T-cell (primary cell): Measurements from ENCODE around the gene SLCO2A1. TPM values are rescaled to one million over a fixed set of nuclear protein-coding genes. Genes with fewer than 3 reads are reported as not detected.

Source experiments
- ATAC-seq, 4 experiments: fragments of 200-7000 bp in 3 of 4; fragments of 150-1000 bp in 1 of 4; cut with Tn5 transposase; replicated peaks in 1 of 4; 1 replicate in 3 of 4; 2 replicates in 1 of 4; pipeline ENCODE4 v1.10.0; 2021; ENCODE audit warnings: moderate library complexity in 3 of 4, mild to moderate bottlenecking in 2 of 4, moderate number of reproducible peaks in 1 of 4
- CTCF ChIA-PET, 2 donors: fragments of 300-600 bp; sonication (Branson Sonifier 250); formaldehyde crosslinking; loops; one replicate each; lab custom pipeline; 2022; ENCODE audit warnings: antibody characterized with exemption in 2 of 2; lab: Charles Lee
- POLR2A ChIA-PET, 2 donors: fragments of 300-600 bp; sonication (Branson Sonifier 250); formaldehyde crosslinking; loops; one replicate each; lab custom pipeline; 2022; ENCODE audit warnings: antibody characterized with exemption in 2 of 2; lab: Charles Lee
- DNase-seq, 35 experiments: peaks; one replicate each; pipeline versions ENCODE4 v3.0.0 to v3.0.0-alpha.2; 2013 to 2023
- H3K27ac ChIP-seq: one replicate; pipeline ENCODE4 v1.5.1; 2013; ENCODE audit warnings: low read length
- H3K27me3 ChIP-seq, 2 experiments: replicated peaks in 1 of 2; 1 replicate in 1 of 2; 2 replicates in 1 of 2; pipeline versions ENCODE4 v1.6.1 to v1.7.0; 2013; ENCODE audit warnings: low read length in 1 of 2, mixed read lengths in 1 of 2; ENCODE audit not compliant: control insufficient read depth in 2 of 2, insufficient read depth in 2 of 2; ENCODE audit errors: extremely low read depth in 1 of 2
- H3K36me3 ChIP-seq, 2 donors: 1 replicate in 1 of 2; 2 replicates in 1 of 2; pipeline versions ENCODE4 v1.6.1 to v1.7.0; 2013; ENCODE audit warnings: low read length in 1 of 2; ENCODE audit not compliant: control insufficient read depth in 2 of 2, insufficient read depth in 1 of 2; ENCODE audit errors: extremely low read depth in 1 of 2
- H3K4me1 ChIP-seq, 2 experiments: 1 replicate in 1 of 2; 2 replicates in 1 of 2; pipeline versions ENCODE4 v1.6.1 to v1.7.0; 2013; ENCODE audit warnings: low read length in 2 of 2, mixed read lengths in 1 of 2; ENCODE audit not compliant: insufficient read depth in 2 of 2, control insufficient read depth in 1 of 2; ENCODE audit errors: extremely low read depth in 1 of 2
- H3K4me3 ChIP-seq, 2 donors: 1 replicate in 1 of 2; 2 replicates in 1 of 2; pipeline versions ENCODE4 v1.5.1 to v1.7.0; 2013; ENCODE audit warnings: mild to moderate bottlenecking in 2 of 2, low read length in 1 of 2, moderate library complexity in 1 of 2; ENCODE audit not compliant: control insufficient read depth in 1 of 2; ENCODE audit errors: extremely low read depth in 1 of 2
- H3K9me3 ChIP-seq: 2 replicates; pipeline ENCODE4 v1.7.0; 2013
- H3K27ac Mint-ChIP-seq, 2 donors: one replicate each; pipeline ENCODE4 v1.8.0; 2020 to 2021; ENCODE audit warnings: mild to moderate bottlenecking in 2 of 2, mixed read lengths in 2 of 2
- H3K27me3 Mint-ChIP-seq, 2 donors: one replicate each; pipeline ENCODE4 v1.8.0; 2021 to 2022; ENCODE audit warnings: mixed read lengths in 2 of 2
- H3K36me3 Mint-ChIP-seq: one replicate; pipeline ENCODE4 v1.8.0; 2021; ENCODE audit warnings: mixed read lengths
- H3K4me1 Mint-ChIP-seq, 3 donors: one replicate each; pipeline ENCODE4 v1.8.0; 2020 to 2022; ENCODE audit warnings: mixed read lengths in 3 of 3, mild to moderate bottlenecking in 1 of 3
- H3K4me3 Mint-ChIP-seq, 3 donors: one replicate each; pipeline ENCODE4 v1.8.0; 2020 to 2022; ENCODE audit warnings: mild to moderate bottlenecking in 3 of 3, mixed read lengths in 3 of 3, moderate library complexity in 3 of 3
- H3K9me3 Mint-ChIP-seq, 3 donors: one replicate each; pipeline ENCODE4 v1.8.0; 2020 to 2022; ENCODE audit warnings: mixed read lengths in 3 of 3
- WGBS: methylation state at CpG from one replicate; pipeline ENCODE4 v1.1.5; 2013; ENCODE audit warnings: missing lambda C conversion rate; ENCODE audit not compliant: insufficient coverage; 5-methylcytosine and 5-hydroxymethylcytosine counted together
- total RNA-seq, 35 experiments: library from RNA in 6 of 35; stranded (reverse) in 6 of 35; fragments of 120-200 nt in 1 of 35; gene quantifications; one replicate each; pipeline versions ENCODE4 v1.2.1 to v1.2.4 and lab custom pipeline; 2013 to 2026

Gene SLCO2A1
- total RNA-seq, 5 donors from 2014 or later (not counting 1 experiment from before 2014, with no cell fraction given) = 0.18 to 0.39 (median 0.25) TPM; not detected in 2

DNA sequence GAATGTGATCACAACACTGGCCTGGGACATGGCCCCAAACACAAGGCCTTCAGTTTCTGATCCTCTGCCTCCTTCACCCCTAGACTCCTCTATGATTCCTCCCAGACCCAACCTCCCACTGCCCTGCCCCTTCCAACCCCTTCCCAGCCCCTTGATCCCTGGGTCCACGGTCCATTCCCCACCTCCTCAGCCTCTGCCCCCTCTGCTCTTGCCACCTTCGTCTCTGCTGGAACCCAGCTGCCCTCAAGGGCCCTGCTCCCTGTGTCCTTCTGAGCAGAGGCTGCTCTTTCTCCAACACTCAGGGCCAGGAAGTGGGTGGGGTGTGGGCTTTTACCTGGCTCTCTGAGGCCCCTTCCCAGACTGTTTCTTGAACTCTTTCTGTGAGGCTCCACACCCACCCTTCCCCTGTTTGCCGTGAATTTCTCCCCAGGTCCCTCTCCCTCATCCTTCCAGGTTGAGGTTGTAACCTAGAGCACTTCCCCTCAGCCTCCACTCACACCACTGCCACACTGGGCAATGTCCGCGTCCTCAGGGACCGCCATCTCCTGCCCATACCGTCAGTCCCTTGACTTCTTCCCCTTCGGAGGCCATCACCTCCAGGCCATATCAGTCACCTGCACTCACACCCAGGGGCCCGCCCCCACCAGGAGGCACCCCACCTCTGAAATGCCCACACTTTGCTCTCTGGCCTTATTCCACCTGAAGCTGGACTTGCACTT, 18.7 kb upstream of the SLCO2A1 start:
- H3K36me3 Mint-ChIP-seq = no peaks in the 10 kb centered on the region
- CTCF ChIA-PET = no interaction called here
- no peak for ATAC-seq

DNA sequence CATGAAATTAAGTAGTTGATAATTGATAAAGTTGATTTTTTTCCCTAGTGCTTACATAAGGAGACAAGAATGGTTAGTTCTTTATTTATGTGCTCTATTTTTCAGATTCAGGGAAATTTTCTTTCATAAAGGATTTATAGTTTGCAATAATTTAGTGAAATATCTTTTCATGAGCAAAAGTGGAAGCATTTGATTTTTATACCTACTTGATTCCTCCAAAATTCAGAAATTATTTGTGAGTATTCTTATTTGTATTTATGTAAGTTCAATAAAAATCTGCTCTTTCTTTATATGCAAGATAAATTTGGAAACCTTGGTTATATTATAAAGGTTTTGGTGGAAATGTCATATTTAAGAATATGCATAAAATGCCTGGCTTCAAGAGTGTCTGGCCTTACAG, 14.7 kb upstream of the SLCO2A1 start:
- no peak overlapping the region for H3K4me3 ChIP-seq
- H3K9me3 Mint-ChIP-seq = peaks cover 4 to 18% (median 14%) of the 10 kb centered on the region in 3 donors
- DNase-seq (no peak), ATAC-seq (no peak)
- H3K4me1 Mint-ChIP-seq = no peaks in the 10 kb centered on the region
- POLR2A ChIA-PET = no interaction called here
- no peak overlapping the region for H3K27ac ChIP-seq
- CTCF ChIA-PET = no interaction called here
- no peaks in the 10 kb centered on the region for H3K9me3 ChIP-seq
- H3K27me3 ChIP-seq = peaks cover 0 to 4% of the 10 kb centered on the region in 2 experiments
- H3K4me3 Mint-ChIP-seq = no peak overlapping the region
- H3K36me3 Mint-ChIP-seq = no peaks in the 10 kb centered on the region
- H3K36me3 ChIP-seq = no peaks in the 10 kb centered on the region
- H3K27ac Mint-ChIP-seq = no peak overlapping the region
- H3K4me1 ChIP-seq = no peaks in the 10 kb centered on the region
- peaks cover 6 to 12% of the 10 kb centered on the region in 2 donors for H3K27me3 Mint-ChIP-seq

More for the DNA sequence above, 18.7 kb upstream of the SLCO2A1 start:
- H3K4me3 Mint-ChIP-seq = no peak overlapping the region
- no peak for DNase-seq
- 96% methylated on average over 7 of the region's 9 CpGs for WGBS
- H3K4me3 ChIP-seq = no peak overlapping the region
- no peak overlapping the region for H3K27ac ChIP-seq
- H3K27me3 ChIP-seq = peaks cover 0 to 6% of the 10 kb centered on the region in 2 experiments
- peaks cover 11 to 23% of the 10 kb centered on the region in 2 donors for H3K27me3 Mint-ChIP-seq
- no peaks in the 10 kb centered on the region for H3K4me1 ChIP-seq
- H3K4me1 Mint-ChIP-seq = no peaks in the 10 kb centered on the region
- H3K27ac Mint-ChIP-seq = no peak overlapping the region
- H3K9me3 Mint-ChIP-seq = peaks cover 4 to 18% (median 12%) of the 10 kb centered on the region in 3 donors
- no peaks in the 10 kb centered on the region for H3K9me3 ChIP-seq
- H3K36me3 ChIP-seq = no peaks in the 10 kb centered on the region
- POLR2A ChIA-PET = no interaction called here

DNA sequence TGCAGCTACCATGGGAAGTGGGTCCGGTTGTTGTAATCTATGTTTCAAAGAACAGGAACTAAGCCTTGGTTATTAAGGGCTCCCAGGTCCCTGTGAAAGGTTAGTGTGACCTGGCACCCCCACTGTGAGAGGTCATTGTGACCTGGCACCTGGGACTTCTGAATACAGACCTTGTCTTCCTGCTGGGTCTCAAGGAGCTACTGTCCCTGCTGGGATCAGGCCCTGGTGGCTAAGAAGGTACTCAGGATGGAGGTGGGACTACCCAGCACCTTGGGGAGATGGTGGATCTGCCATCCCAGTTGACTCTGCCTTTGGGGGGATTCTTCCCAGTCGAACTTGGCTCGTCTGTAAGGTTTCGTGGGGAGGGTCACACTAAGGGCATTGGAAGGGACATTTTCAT, 10.3 kb upstream of the SLCO2A1 start:
- Histone ChIP-seq H3K36me3 (no peaks in the 10 kb centered on the region), H3K4me1 (no peaks in the 10 kb centered on the region), H3K9me3 (no peaks in the 10 kb centered on the region), H3K4me3 (no peak overlapping the region), H3K27me3 (peaks cover 0 to 4% of the 10 kb centered on the region in 2 experiments), H3K27ac (no peak overlapping the region)
- H3K27me3 Mint-ChIP-seq = peaks cover 3 to 5% of the 10 kb centered on the region in 2 donors
- no peak overlapping the region for H3K4me3 Mint-ChIP-seq
- peaks cover 0 to 9% (median 5%) of the 10 kb centered on the region in 3 donors for H3K9me3 Mint-ChIP-seq
- no peaks in the 10 kb centered on the region for H3K36me3 Mint-ChIP-seq
- H3K27ac Mint-ChIP-seq = no peak overlapping the region
- DNase-seq (no peak), ATAC-seq (no peak)
- H3K4me1 Mint-ChIP-seq = no peaks in the 10 kb centered on the region
- WGBS = 63% methylated on average over 3 of the region's 4 CpGs
- ChIA-PET CTCF (no interaction called here), POLR2A (no interaction called here)

DNA sequence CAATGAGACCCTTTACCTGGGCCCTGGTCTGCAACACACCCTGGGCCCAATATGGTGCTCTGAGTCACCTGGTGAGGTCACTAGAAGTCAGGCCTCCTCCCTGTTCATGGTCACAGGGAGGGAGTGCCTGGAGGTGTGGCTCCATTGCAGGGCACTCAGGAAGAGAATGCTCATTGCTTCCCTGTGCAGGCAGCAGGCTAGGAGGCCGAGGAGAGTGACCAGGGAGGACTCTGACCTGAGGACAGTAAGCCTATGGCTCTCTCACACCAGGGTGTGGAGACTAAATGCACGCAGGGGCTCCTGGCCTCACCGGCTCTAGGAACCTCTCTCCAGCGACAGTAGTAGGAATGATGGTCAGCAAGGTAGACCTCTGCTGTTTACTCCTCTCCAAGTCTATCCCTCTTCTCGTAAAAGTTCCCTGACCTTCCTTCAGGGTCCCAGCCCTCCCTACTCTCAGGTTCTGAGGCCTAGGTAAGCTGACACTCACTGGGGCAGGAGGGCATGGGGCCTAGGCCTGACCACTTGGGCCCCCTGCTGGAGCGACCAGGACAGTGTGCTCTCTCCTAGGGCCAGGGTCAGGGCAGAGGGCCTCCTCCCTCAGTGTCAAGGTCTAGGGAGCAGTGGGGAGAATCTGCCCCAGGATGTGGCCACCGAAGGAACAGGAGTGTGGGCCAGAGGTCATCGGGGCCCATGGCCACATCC, 9.6 kb upstream of the SLCO2A1 start:
- DNase-seq (no peak), ATAC-seq (no peak)
- Histone ChIP-seq H3K9me3 (no peaks in the 10 kb centered on the region), H3K4me3 (no peak overlapping the region), H3K36me3 (no peaks in the 10 kb centered on the region), H3K27me3 (peaks cover 0 to 4% of the 10 kb centered on the region in 2 experiments), H3K27ac (no peak overlapping the region), H3K4me1 (no peaks in the 10 kb centered on the region)
- POLR2A ChIA-PET = no interaction called here
- peaks cover 3 to 5% of the 10 kb centered on the region in 2 donors for H3K27me3 Mint-ChIP-seq
- 68% methylated on average over 3 of the region's 8 CpGs for WGBS
- peaks cover 0 to 5% (median 0%) of the 10 kb centered on the region in 3 donors for H3K9me3 Mint-ChIP-seq
- H3K36me3 Mint-ChIP-seq = no peaks in the 10 kb centered on the region
- no peaks in the 10 kb centered on the region for H3K4me1 Mint-ChIP-seq
- CTCF ChIA-PET = no interaction called here
- no peak overlapping the region for H3K27ac Mint-ChIP-seq
- no peak overlapping the region for H3K4me3 Mint-ChIP-seq

DNA sequence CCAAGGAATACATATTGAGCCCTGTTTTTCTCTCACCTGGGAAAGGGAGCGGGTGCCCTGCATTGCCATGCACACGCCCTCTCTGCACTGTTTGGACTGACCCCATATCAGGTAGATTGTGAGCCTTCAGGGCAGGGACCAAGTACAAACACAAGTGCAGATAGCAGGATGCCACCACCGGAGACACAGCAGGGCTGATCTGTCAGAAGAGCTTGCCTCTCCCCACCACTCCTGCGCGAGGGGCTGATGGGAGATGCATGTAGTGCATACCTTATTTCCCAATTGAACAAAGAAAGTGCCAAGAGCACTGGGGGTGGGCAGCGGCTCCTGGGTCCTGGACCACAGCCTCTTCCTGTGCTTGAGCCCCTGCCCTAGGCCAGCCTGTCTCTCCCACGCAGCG, 9.0 kb upstream of the SLCO2A1 start:
- ATAC-seq (no peak), DNase-seq (no peak)
- peaks cover 0 to 4% of the 10 kb centered on the region in 2 experiments for H3K27me3 ChIP-seq
- H3K4me1 Mint-ChIP-seq = no peaks in the 10 kb centered on the region
- CTCF ChIA-PET = no interaction called here
- no peaks in the 10 kb centered on the region for H3K36me3 ChIP-seq
- WGBS = 91% methylated on average over 8 of the region's 8 CpGs
- POLR2A ChIA-PET = no interaction called here
- H3K27me3 Mint-ChIP-seq = peaks cover 3 to 9% of the 10 kb centered on the region in 2 donors
- H3K27ac ChIP-seq = no peak overlapping the region
- no peak overlapping the region for H3K4me3 ChIP-seq
- no peaks in the 10 kb centered on the region for H3K36me3 Mint-ChIP-seq
- peaks cover 0 to 2% (median 0%) of the 10 kb centered on the region in 3 donors for H3K9me3 Mint-ChIP-seq
- H3K27ac Mint-ChIP-seq = no peak overlapping the region
- no peak overlapping the region for H3K4me3 Mint-ChIP-seq
- no peaks in the 10 kb centered on the region for H3K9me3 ChIP-seq
- no peaks in the 10 kb centered on the region for H3K4me1 ChIP-seq

DNA sequence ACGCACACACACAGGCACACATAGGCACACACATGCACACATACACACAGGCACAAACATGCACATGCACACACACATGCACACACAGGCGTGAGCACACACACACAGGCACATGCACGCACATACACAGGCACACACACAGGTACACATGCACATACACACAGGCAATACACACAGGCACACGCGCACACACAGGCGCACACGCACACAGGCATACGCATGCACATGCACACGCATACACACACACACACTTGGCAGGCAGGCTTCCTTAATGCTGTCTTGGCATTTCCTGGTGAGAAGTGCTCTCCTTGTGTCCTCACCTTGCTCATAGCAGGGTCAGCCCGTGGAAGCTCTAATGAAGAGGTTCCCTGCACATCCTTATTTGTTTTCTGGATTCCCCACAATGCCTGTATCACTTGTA, 8.4 kb upstream of the SLCO2A1 start:
- ChIA-PET CTCF (no interaction called here), POLR2A (no interaction called here)
- no peak overlapping the region for H3K27ac ChIP-seq
- H3K36me3 Mint-ChIP-seq = no peaks in the 10 kb centered on the region
- no peak for ATAC-seq
- H3K4me3 Mint-ChIP-seq = no peak overlapping the region
- no peak for DNase-seq
- peaks cover 0 to 4% of the 10 kb centered on the region in 2 experiments for H3K27me3 ChIP-seq
- 71% methylated on average over 10 of the region's 10 CpGs for WGBS
- no peak overlapping the region for H3K27ac Mint-ChIP-seq
- no peaks in the 10 kb centered on the region for H3K36me3 ChIP-seq
- H3K9me3 ChIP-seq = no peaks in the 10 kb centered on the region
- H3K4me1 ChIP-seq = no peaks in the 10 kb centered on the region
- H3K4me3 ChIP-seq = no peak overlapping the region
- peaks cover 0 to 2% (median 0%) of the 10 kb centered on the region in 3 donors for H3K9me3 Mint-ChIP-seq
- H3K27me3 Mint-ChIP-seq = peaks cover 6 to 14% of the 10 kb centered on the region in 2 donors
- no peaks in the 10 kb centered on the region for H3K4me1 Mint-ChIP-seq
